Fibroblast of the aortic adventitia (primary cell): Measurements from ENCODE around the gene GHRL. TPM values are rescaled to one million over a fixed set of nuclear protein-coding genes. Genes with fewer than 3 reads are reported as not detected.
"Not testable (repeated sequence)": the region's sequence is repeated elsewhere in the genome, so short reads cannot be mapped to it uniquely, and the experiment has no call there.

Experiments
- DNase-seq: peaks from one replicate; pipeline ENCODE4 v3.0.0-alpha.2; 2010; ENCODE audit warnings: low read depth
- H3K4me3 ChIP-seq: 2 replicates; pipeline ENCODE4 v1.5.1; 2011; ENCODE audit warnings: low read depth, mild to moderate bottlenecking, control low read depth, low read length, moderate library complexity
- total RNA-seq: library from RNA; depleted of rRNA; stranded (reverse); fragments of >200 nt; gene quantifications from 2 replicates; pipeline ENCODE4 v1.2.3, GENCODE V29; 2012; ENCODE audit warnings: low replicate concordance
- TF ChIP-seq, protein P1 (sequence below): IDR thresholded peaks from 2 replicates; pipeline ENCODE4 v1.5.1; 2011; ENCODE audit warnings: mild to moderate bottlenecking, low read length, control low read depth, inconsistent platforms; ENCODE audit not compliant: insufficient read depth

GHRL gene
- total RNA-seq, 1 donor: not detected

DNA sequence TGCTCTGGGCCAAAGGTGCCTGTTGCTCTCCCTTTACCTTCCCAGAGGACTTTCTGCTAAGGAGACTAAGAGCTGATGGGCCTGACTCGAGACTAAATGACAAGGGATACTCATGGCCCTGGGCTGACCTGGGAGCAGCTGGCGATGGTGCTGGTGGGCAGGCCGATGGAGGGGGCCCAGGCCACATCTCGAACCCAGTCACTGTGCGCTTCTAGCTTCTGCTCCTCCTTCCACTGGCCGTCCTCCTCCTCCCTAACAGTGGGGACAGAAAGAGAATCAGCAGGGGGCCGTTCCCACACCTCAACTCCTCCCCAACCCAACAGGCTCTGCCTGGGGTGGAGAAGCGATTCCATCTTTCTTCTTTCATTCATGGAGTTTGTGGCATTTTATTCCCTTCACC is 12.2 kb upstream of the GHRL start:
- DNase-seq: no peak
- H3K4me3 ChIP-seq: no peak overlapping the region
- TF ChIP-seq, protein P1, sequence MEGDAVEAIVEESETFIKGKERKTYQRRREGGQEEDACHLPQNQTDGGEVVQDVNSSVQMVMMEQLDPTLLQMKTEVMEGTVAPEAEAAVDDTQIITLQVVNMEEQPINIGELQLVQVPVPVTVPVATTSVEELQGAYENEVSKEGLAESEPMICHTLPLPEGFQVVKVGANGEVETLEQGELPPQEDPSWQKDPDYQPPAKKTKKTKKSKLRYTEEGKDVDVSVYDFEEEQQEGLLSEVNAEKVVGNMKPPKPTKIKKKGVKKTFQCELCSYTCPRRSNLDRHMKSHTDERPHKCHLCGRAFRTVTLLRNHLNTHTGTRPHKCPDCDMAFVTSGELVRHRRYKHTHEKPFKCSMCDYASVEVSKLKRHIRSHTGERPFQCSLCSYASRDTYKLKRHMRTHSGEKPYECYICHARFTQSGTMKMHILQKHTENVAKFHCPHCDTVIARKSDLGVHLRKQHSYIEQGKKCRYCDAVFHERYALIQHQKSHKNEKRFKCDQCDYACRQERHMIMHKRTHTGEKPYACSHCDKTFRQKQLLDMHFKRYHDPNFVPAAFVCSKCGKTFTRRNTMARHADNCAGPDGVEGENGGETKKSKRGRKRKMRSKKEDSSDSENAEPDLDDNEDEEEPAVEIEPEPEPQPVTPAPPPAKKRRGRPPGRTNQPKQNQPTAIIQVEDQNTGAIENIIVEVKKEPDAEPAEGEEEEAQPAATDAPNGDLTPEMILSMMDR: no peak

DNA sequence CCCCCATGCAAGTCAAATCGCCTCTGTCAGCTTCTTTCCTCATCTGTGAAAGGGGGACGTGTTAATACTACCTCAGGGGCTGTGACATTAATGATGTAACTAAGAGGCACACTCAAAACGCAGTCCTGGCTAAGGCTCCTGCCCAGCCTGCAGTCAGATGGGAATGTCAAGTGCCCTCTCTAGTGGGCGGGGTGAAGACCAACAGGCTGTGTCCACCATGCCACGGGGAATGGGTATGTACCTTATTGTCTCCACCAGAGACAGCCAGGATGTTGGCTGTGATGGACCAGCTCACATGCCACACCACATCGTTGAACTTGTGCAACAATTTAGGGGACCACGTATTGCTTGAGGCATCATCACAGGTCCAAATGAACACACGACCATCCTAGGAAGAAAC is 11.0 kb upstream of the GHRL start:
- no peak for DNase-seq
- TF ChIP-seq, protein P1: no peak
- H3K4me3 ChIP-seq: no peak overlapping the region

GRCh38 chr3:10303105-10303504 is 10.4 kb upstream of the GHRL start:
- no peak for DNase-seq
- no peak overlapping the region for H3K4me3 ChIP-seq
- TF ChIP-seq, protein P1: no peak

GRCh38 chr3:10300087-10300486 is 7.3 kb upstream of the GHRL start:
- no peak overlapping the region for H3K4me3 ChIP-seq
- TF ChIP-seq, protein P1: no peak
- no peak for DNase-seq

DNA sequence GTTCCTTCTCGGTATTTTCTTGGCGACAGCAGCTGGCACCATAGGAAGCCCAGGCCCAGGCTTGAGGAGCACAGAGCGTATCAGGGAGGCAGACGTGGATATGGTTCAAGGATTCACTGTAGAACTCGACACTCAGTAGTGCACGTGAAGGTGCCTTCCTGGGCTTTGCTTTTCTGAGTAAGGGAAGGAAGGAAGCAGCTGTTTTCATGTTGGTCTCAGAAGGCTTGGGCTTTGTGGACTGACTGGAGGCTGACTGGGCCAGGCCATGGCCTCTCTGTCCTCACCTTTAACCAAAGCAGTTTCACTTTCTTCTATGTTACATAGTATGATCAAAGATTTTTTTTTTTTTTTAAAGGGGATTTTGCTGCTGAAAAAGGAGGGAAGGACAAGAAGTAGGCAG is 6.9 kb upstream of the GHRL start:
- DNase-seq: no peak
- TF ChIP-seq, protein P1: no peak
- no peak overlapping the region for H3K4me3 ChIP-seq

- peak; percentile 23 for DNase-seq
Observed at GRCh38 chr3:10299175-10299574, 6.4 kb upstream of the GHRL start.

DNA sequence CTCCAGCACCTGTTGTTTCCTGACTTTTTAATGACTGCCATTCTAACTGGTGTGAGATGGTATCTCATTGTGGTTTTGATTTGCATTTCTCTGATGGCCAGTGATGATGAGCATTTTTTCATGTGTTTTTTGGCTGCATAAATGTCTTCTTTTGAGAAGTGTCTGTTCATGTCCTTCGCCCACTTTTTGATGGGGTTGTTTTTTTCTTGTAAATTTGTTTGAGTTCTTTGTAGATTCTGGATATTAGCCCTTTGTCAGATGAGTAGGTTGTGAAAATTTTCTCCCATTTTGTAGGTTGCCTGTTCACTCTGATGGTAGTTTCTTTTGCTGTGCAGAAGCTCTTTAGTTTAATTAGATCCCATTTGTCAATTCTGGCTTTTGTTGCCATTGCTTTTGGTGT is 5.3 kb upstream of the GHRL start:
- not testable (repeated sequence) for H3K4me3 ChIP-seq, DNase-seq

More at GRCh38 chr3:10299175-10299574, 6.4 kb upstream of the GHRL start:
- H3K4me3 ChIP-seq: no peak overlapping the region
- TF ChIP-seq, protein P1: no peak
